HepG2 (cell line): ENCODE data around the gene SPATA33. TPM values are rescaled to one million over a fixed set of nuclear protein-coding genes. Genes with fewer than 3 reads are reported as not detected.
A peak's percentile ranks its signal among the peaks of the same experiment; 100 is the strongest.

Experiments used
- ATF4 ChIP-seq, 2 experiments: fragments of 450-650 bp in 1 of 2; sonication (generic) in 1 of 2; formaldehyde crosslinking; IDR thresholded peaks; 2 replicates each; pipeline versions ENCODE4 v1.5.0 to v1.8.0; 2020 to 2022; ENCODE audit warnings: mild to moderate bottlenecking in 1 of 2, missing genetic modification reagents in 1 of 2
- ETV6 ChIP-seq: sonication (generic); formaldehyde crosslinking; conservative IDR thresholded peaks from 2 replicates; pipeline ENCODE4 v1.4.0; 2020; ENCODE audit warnings: missing genetic modification reagents
- FOXA1 ChIP-seq, 2 experiments: fragments of 450-650 bp in 1 of 2; sonication (generic) in 1 of 2; formaldehyde crosslinking in 1 of 2; IDR thresholded peaks; 2 replicates each; pipeline versions ENCODE4 v1.4.0 to v1.6.1; 2016 to 2020; ENCODE audit warnings: missing genetic modification reagents in 1 of 2
- FOXA3 ChIP-seq: IDR thresholded peaks from 2 replicates; pipeline ENCODE4 v1.6.1; 2016; ENCODE audit warnings: missing genetic modification reagents, missing compliant biosample characterization
- GLI4 ChIP-seq: sonication (generic); formaldehyde crosslinking; IDR thresholded peaks from 2 replicates; pipeline ENCODE4 v1.5.1; 2020; ENCODE audit warnings: missing genetic modification reagents, mild to moderate bottlenecking, moderate library complexity, borderline replicate concordance
- HIC2 ChIP-seq: sonication (generic); formaldehyde crosslinking; IDR thresholded peaks from 2 replicates; pipeline ENCODE4 v1.9.0; 2022; ENCODE audit warnings: low read depth, missing genetic modification reagents
- ISX ChIP-seq: sonication (generic); formaldehyde crosslinking; conservative IDR thresholded peaks from 2 replicates; pipeline ENCODE4 v1.5.0; 2020; ENCODE audit warnings: missing genetic modification reagents
- NONO ChIP-seq, 2 experiments: fragments of 450-650 bp in 1 of 2; sonication (generic) in 1 of 2; formaldehyde crosslinking in 1 of 2; IDR thresholded peaks in 1 of 2; conservative IDR thresholded peaks in 1 of 2; 2 replicates each; pipeline versions ENCODE4 v1.6.1 to v1.8.0; 2017 to 2022; ENCODE audit warnings: mild to moderate bottlenecking in 1 of 2, missing genetic modification reagents in 1 of 2, moderate library complexity in 1 of 2
- NR0B2 ChIP-seq: sonication (generic); formaldehyde crosslinking; IDR thresholded peaks from 2 replicates; pipeline ENCODE4 v1.4.0; 2020; ENCODE audit warnings: mild to moderate bottlenecking, missing genetic modification reagents
- ZBED4 ChIP-seq: sonication (generic); formaldehyde crosslinking; IDR thresholded peaks from 2 replicates; pipeline ENCODE4 v1.4.0; 2020; ENCODE audit warnings: missing genetic modification reagents, borderline replicate concordance
- ZBTB4 ChIP-seq: sonication (generic); formaldehyde crosslinking; IDR thresholded peaks from 2 replicates; pipeline ENCODE4 v1.4.0; 2020; ENCODE audit warnings: missing genetic modification reagents, mild to moderate bottlenecking, borderline replicate concordance
- ZNF280D ChIP-seq: sonication (generic); formaldehyde crosslinking; IDR thresholded peaks from 2 replicates; pipeline ENCODE4 v1.5.1; 2020; ENCODE audit warnings: mild to moderate bottlenecking, missing genetic modification reagents
- polyA plus RNA-seq, 8 experiments: library from polyadenylated mRNA; depleted of rRNA in 3 of 8; stranded (reverse) in 7 of 8; unstranded in 1 of 8; fragments of >200 nt; fragmentation: Illumina TruSeq in 4 of 8; extraction: Trizol in 4 of 8; gene quantifications; 2 replicates each; pipeline versions ENCODE4 v1.2.1 to v1.2.3, GENCODE V29; 2011 to 2016; ENCODE audit warnings: low read depth in 4 of 8, missing spikeins in 1 of 8, mixed read lengths in 1 of 8; ENCODE audit not compliant: insufficient read depth in 1 of 8
- total RNA-seq, 5 experiments: library from RNA; depleted of rRNA; stranded (reverse); fragments of >200 nt; fragmentation: Illumina TruSeq; extraction: Trizol; gene quantifications; 2 replicates each; pipeline ENCODE4 v1.2.3, GENCODE V29; 2016; ENCODE audit warnings: low read depth in 1 of 5

SPATA33 gene
- total and polyA plus RNA-seq, 2 of the 13 experiments (the other 11 are each of a cell fraction or from before 2014, with no cell fraction given), result 5.7 to 11.0 TPM

GRCh38 chr16:89695875-89696669 is 38.4 kb downstream of the SPATA33 start (continued):
- 0 out of 2 replicates have a peak, but pooled peaks have one; percentile 34 for TF ChIP-seq ZNF280D (CRISPR knock-in tag)
- TF ChIP-seq ETV6 (CRISPR knock-in tag), result no peak
- TF ChIP-seq NONO (IDR thresholded peaks at IDR 0.05), result no peak
- 0 out of 2 replicates have a peak, but pooled peaks have one; percentile 9 for TF ChIP-seq NONO (CRISPR knock-in tag; conservative IDR thresholded peaks at IDR 0.05)
- TF ChIP-seq ISX (CRISPR knock-in tag), result no peak
- TF ChIP-seq FOXA1 (IDR thresholded peaks at IDR 0.05), result no peak
- no peak for TF ChIP-seq FOXA1 (CRISPR knock-in tag; IDR thresholded peaks at IDR 0.05)
- TF ChIP-seq GLI4 (CRISPR knock-in tag), result no peak
- TF ChIP-seq NR0B2 (CRISPR knock-in tag), result 0 out of 2 replicates have a peak, but pooled peaks have one; percentile 7
- no peak for TF ChIP-seq ZBED4
- no peak for TF ChIP-seq FOXA3
- no peak for TF ChIP-seq ATF4 (CRISPR knock-in tag; IDR thresholded peaks at IDR 0.05)
- 0 out of 2 replicates have a peak, but pooled peaks have one; percentile 9 for TF ChIP-seq ZBTB4 (CRISPR knock-in tag)
- no peak for TF ChIP-seq HIC2
